Kidney (tissue), 14 donors: ENCODE measurements around the gene MMP21. TPM values are rescaled to one million over a fixed set of nuclear protein-coding genes. Genes with fewer than 3 reads are reported as not detected.

Experiments
- DNase-seq, 5 donors: peaks; one replicate each; pipeline ENCODE4 v3.0.0-alpha.2; 2013 to 2020
- FAIRE-seq: peaks from 2 replicates; lab custom pipeline; 2012; peaks lifted over from hg19 to GRCh38; lab: Jason Lieb, UNC
- H3K27ac ChIP-seq, 2 donors: one replicate each; pipeline ENCODE4 v1.7.0; 2013; ENCODE audit warnings: low read depth in 2 of 2, low read length in 2 of 2, inconsistent platforms in 1 of 2
- H3K27me3 ChIP-seq: one replicate; pipeline ENCODE4 v1.7.1; 2013; ENCODE audit warnings: low read length, inconsistent platforms; ENCODE audit not compliant: control insufficient read depth, insufficient read depth
- H3K36me3 ChIP-seq, 3 donors: one replicate each; pipeline versions ENCODE4 v1.7.0 to v1.7.1; 2013; ENCODE audit warnings: low read length in 3 of 3, control low read depth in 1 of 3, inconsistent platforms in 1 of 3; ENCODE audit not compliant: insufficient read depth in 3 of 3, control insufficient read depth in 2 of 3
- H3K4me1 ChIP-seq, 3 donors: one replicate each; pipeline versions ENCODE4 v1.7.0 to v1.7.1; 2013; ENCODE audit warnings: low read length in 3 of 3, inconsistent platforms in 1 of 3, low read depth in 1 of 3; ENCODE audit not compliant: control insufficient read depth in 2 of 3, insufficient read depth in 2 of 3
- H3K4me3 ChIP-seq, 3 donors: one replicate each; pipeline versions ENCODE4 v1.7.0 to v1.8.1; 2013; ENCODE audit warnings: low read length in 3 of 3, control low read depth in 1 of 3, inconsistent platforms in 1 of 3
- H3K9ac ChIP-seq, 3 donors: one replicate each; pipeline versions ENCODE4 v1.7.0 to v1.7.1; 2013; ENCODE audit warnings: low read length in 3 of 3, control low read depth in 1 of 3, inconsistent platforms in 1 of 3
- H3K9me3 ChIP-seq, 3 donors: one replicate each; pipeline versions ENCODE4 v1.7.0 to v1.7.1; 2013; ENCODE audit warnings: low read length in 3 of 3, control low read depth in 1 of 3, inconsistent platforms in 1 of 3; ENCODE audit not compliant: control insufficient read depth in 2 of 3, insufficient read depth in 1 of 3
- CTCF ChIP-seq: IDR thresholded peaks from 3 replicates; pipeline ENCODE4 v1.5.1; 2012; ENCODE audit warnings: mild to moderate bottlenecking, moderate library complexity, borderline replicate concordance; ENCODE audit not compliant: insufficient read depth; ENCODE audit errors: extremely low read depth
- intact Hi-C: fragments of 100-400 bp; cut with DNase I; formaldehyde crosslinking; loops from one replicate; pipeline ENCODE4 v1.11.1; 2022
- polyA plus RNA-seq: library from polyadenylated mRNA; stranded (reverse); fragments of 350-450 nt; fragmentation: Illumina TruSeq; extraction: RNeasy Lipid Tissue Mini Kit (QIAGEN cat#74804); gene quantifications from one replicate; pipeline ENCODE4 v1.2.3, GENCODE V29; 2014; ENCODE audit warnings: low read depth, low replicate concordance; ENCODE audit not compliant: insufficient read depth
- total RNA-seq: library from RNA; stranded (reverse); fragmentation: NEBNext Ultra II Directional; extraction: Animal tissue kit (Norgen Biotek cat#: 25700); gene quantifications from one replicate; pipeline ENCODE4 v1.2.1, GENCODE V29; 2021
- donor health status: control.
- donor health status: control.
- donor health status: control.
- donor health status: control.
- donor health status: control.
- donor health status: DM: yes; HTN: yes; CAD: no.
- donor health status: Normal renal cell carcinoma (clear cell type).

The MMP21 gene
- total and polyA plus RNA-seq, 2 donors from 2014 or later = 0.13 TPM; not detected in 1

GRCh38 chr10:125769175-125769574 is 6.4 kb downstream of the MMP21 start:
- no peak overlapping the region for H3K9ac ChIP-seq
- no peak overlapping the region for H3K27ac ChIP-seq
- H3K27me3 ChIP-seq = no peaks in the 10 kb centered on the region
- peaks cover 0 to 3% (median 0%) of the 10 kb centered on the region in 3 donors for H3K4me1 ChIP-seq
- TF ChIP-seq CTCF = no peak
- no peak overlapping the region for H3K4me3 ChIP-seq
- FAIRE-seq (no peak), DNase-seq (no peak)
- H3K9me3 ChIP-seq = no peaks in the 10 kb centered on the region
- intact Hi-C loops = no loop called here
- peaks cover 1 to 9% (median 6%) of the 10 kb centered on the region in 3 donors for H3K36me3 ChIP-seq

GRCh38 chr10:125768219-125768855 is 7.3 kb downstream of the MMP21 start:
- intact Hi-C loops = no loop called here
- H3K27ac ChIP-seq = no peak overlapping the region

GRCh38 chr10:125766511-125766910 is 9.1 kb downstream of the MMP21 start:
- DNase-seq (no peak), FAIRE-seq (no peak)
- no peak overlapping the region for H3K27ac ChIP-seq
- H3K9me3 ChIP-seq = no peaks in the 10 kb centered on the region
- H3K4me1 ChIP-seq = peaks cover 0 to 3% (median 0%) of the 10 kb centered on the region in 3 donors
- TF ChIP-seq CTCF = no peak
- H3K27me3 ChIP-seq = no peaks in the 10 kb centered on the region
- no peak overlapping the region for H3K4me3 ChIP-seq
- intact Hi-C loops = no loop called here
- H3K36me3 ChIP-seq = peaks cover 11 to 20% (median 13%) of the 10 kb centered on the region in 3 donors
- H3K9ac ChIP-seq = no peak overlapping the region

More at GRCh38 chr10:125768219-125768855, 7.3 kb downstream of the MMP21 start:
- Histone ChIP-seq H3K9me3 (no peaks in the 10 kb centered on the region), H3K36me3 (peaks cover 7 to 16% (median 11%) of the 10 kb centered on the region in 3 donors), H3K9ac (no peak overlapping the region), H3K4me3 (no peak overlapping the region), H3K4me1 (peaks cover 0 to 3% (median 0%) of the 10 kb centered on the region in 3 donors), H3K27me3 (no peaks in the 10 kb centered on the region)
- FAIRE-seq (no peak), DNase-seq (peak in 2 of 5 donors; percentile 53 to 78)
- no peak for TF ChIP-seq CTCF
